ENCODE measurements around the gene CEACAM18. TPM values are rescaled to one million over a fixed set of nuclear protein-coding genes. Genes with fewer than 3 reads are reported as not detected.

CEACAM18 gene
- total and polyA plus RNA-seq, 10 of the 15 experiments (the other 5 are each of a cell fraction or from before 2014, with no cell fraction given): not detected

DNA sequence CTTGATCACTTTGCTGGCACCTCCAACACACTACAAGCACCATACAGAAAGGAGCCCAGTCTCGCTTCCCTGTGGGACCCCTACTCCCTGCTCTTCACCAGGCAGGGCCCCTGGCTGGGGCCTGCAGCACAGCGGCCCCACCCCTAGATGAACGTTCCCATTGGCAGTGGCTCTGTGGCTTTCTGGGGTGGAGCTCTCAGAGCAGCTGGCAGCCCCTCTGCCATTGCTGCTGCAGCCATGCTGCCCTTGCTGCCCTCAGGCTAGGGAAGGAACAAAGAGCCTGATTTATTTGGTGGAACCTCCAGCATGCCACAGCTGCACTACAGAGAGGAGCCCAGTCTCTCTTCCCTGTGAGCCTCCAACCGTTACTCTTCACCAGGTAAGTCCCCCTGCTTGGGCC, 47.3 kb downstream of the CEACAM18 start:
- ATAC-seq (no peak), FAIRE-seq (no peak), DNase-seq (ENCODE audit: low read depth, low spot score) (no peak)
- ChIA-PET POLR2A (no interaction called here), RAD21 (ENCODE audit: unreplicated experiment) (no interaction called here), SMC1A (ENCODE audit: uncharacterized antibody, unreplicated experiment) (no interaction called here), CTCF (interaction anchor here (0.8 kb wide), 1 partner anchor 10 kb away, joined by 3 read pairs; no protein-coding TSS in a partner anchor)
- Histone ChIP-seq H3K9me3 (replicated peaks; ENCODE audit: control insufficient read depth, insufficient read depth, low read length) (no peaks in the 10 kb centered on the region), H3K9ac (ENCODE audit: control insufficient read depth, insufficient read depth, low read length) (no peak overlapping the region), H3K4me1 (ENCODE audit: control insufficient read depth, insufficient read depth, low read length) (no peaks in the 10 kb centered on the region), H3K4me3 (no peak overlapping the region), H2AFZ (ENCODE audit: control insufficient read depth, low read depth, low read length) (no peak overlapping the region), H3K36me3 (ENCODE audit: control insufficient read depth in 2 of 2, insufficient read depth in 2 of 2, low read length in 1 of 2) (no peaks in the 10 kb centered on the region), H3K27me3 (replicated peaks in 1 of 2; ENCODE audit: control insufficient read depth in 2 of 2, insufficient read depth in 2 of 2, low read length in 1 of 2) (no peaks in the 10 kb centered on the region; a peak in 1 of 4 replicates), H3K27ac (ENCODE audit: control insufficient read depth, insufficient read depth) (no peak overlapping the region), H3K79me2 (ENCODE audit: control insufficient read depth, insufficient read depth, low read length) (no peaks in the 10 kb centered on the region), H3K4me2 (ENCODE audit: control insufficient read depth, insufficient read depth) (no peak overlapping the region), H4K20me1 (ENCODE audit: control insufficient read depth, insufficient read depth) (no peaks in the 10 kb centered on the region)
- no peak for TF ChIP-seq STAT1 (conservative IDR thresholded peaks at IDR 0.05)
- no peak for TF ChIP-seq ZNF622 (IDR thresholded peaks at IDR 0.05)
- TF ChIP-seq, protein P1, sequence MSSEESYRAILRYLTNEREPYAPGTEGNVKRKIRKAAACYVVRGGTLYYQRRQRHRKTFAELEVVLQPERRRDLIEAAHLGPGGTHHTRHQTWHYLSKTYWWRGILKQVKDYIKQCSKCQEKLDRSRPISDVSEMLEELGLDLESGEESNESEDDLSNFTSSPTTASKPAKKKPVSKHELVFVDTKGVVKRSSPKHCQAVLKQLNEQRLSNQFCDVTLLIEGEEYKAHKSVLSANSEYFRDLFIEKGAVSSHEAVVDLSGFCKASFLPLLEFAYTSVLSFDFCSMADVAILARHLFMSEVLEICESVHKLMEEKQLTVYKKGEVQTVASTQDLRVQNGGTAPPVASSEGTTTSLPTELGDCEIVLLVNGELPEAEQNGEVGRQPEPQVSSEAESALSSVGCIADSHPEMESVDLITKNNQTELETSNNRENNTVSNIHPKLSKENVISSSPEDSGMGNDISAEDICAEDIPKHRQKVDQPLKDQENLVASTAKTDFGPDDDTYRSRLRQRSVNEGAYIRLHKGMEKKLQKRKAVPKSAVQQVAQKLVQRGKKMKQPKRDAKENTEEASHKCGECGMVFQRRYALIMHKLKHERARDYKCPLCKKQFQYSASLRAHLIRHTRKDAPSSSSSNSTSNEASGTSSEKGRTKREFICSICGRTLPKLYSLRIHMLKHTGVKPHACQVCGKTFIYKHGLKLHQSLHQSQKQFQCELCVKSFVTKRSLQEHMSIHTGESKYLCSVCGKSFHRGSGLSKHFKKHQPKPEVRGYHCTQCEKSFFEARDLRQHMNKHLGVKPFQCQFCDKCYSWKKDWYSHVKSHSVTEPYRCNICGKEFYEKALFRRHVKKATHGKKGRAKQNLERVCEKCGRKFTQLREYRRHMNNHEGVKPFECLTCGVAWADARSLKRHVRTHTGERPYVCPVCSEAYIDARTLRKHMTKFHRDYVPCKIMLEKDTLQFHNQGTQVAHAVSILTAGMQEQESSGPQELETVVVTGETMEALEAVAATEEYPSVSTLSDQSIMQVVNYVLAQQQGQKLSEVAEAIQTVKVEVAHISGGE (CRISPR knock-in tag; IDR thresholded peaks at IDR 0.05): no peak
- TF ChIP-seq FOS (IDR thresholded peaks at IDR 0.05; ENCODE audit: borderline replicate concordance, extremely low read depth, insufficient read length): no peak
- no peak for TF ChIP-seq RELA (IDR thresholded peaks at IDR 0.05; ENCODE audit: borderline replicate concordance, partially characterized antibody)
- in situ Hi-C loops (cut with MboI): no loop called here
- intact Hi-C loops (cut with micrococcal nuclease; ENCODE audit: unreplicated experiment): no loop called here
- BruUV-seq (replicated peaks): no TSS peak
- 7% methylated on average over 4 of the region's 4 CpGs for WGBS (ENCODE audit: insufficient coverage, insufficient replicate concordance, low lambda C conversion rate, missing lambda C conversion rate)

Measured in GM12878 (cell line).